CD4-positive, alpha-beta T cell treated with Interferon gamma for 1 hour (primary cell): ENCODE results near the gene ANXA8.
"Not testable (repeated sequence)": the region's sequence is repeated elsewhere in the genome, so short reads cannot be mapped to it uniquely, and the experiment has no call there.

ENCODE experiments used
- DNase-seq: peaks from one replicate; pipeline ENCODE4 v3.0.0-alpha.2; 2020

Gene ANXA8

GRCh38 chr10:47483923-47484322 lies at the start of gene ANXA8:
Gene ANXA8 (minus strand): TSS chr10:47484115. CDS start chr10:47483933, 182 bp downstream.
- not testable (repeated sequence) for DNase-seq

- not testable (repeated sequence) for DNase-seq
Observed at GRCh38 chr10:47523475-47523874, 39.6 kb upstream of the ANXA8 start, which contains the start of gene AGAP9. Gene AGAP9 (minus strand): TSS chr10:47523638. CDS start chr10:47523526, 112 bp downstream.

GRCh38 chr10:47502313-47502712 lies 18.4 kb upstream of the ANXA8 start:
- not testable (repeated sequence) for DNase-seq

GRCh38 chr10:47494226-47494625 lies 10.3 kb upstream of the ANXA8 start:
- DNase-seq = not testable (repeated sequence)

GRCh38 chr10:47491600-47491999 lies 7.7 kb upstream of the ANXA8 start, which contains the start of gene FAM25G:
Gene FAM25G (minus strand): TSS chr10:47491700. CDS start chr10:47491674, 26 bp downstream.
- DNase-seq = not testable (repeated sequence)

- DNase-seq = not testable (repeated sequence)
Observed at GRCh38 chr10:47489630-47490029, 5.7 kb upstream of the ANXA8 start.

- DNase-seq = not testable (repeated sequence)
Observed at GRCh38 chr10:47485943-47486342, 2.0 kb upstream of the ANXA8 start.

- DNase-seq = not testable (repeated sequence)
Observed at GRCh38 chr10:47484786-47485185, 871 bp upstream of the ANXA8 start.

- not testable (repeated sequence) for DNase-seq
Observed at GRCh38 chr10:47482367-47482766, 1.5 kb downstream of the ANXA8 start.

- not testable (repeated sequence) for DNase-seq
Observed at GRCh38 chr10:47481768-47482181, 2.1 kb downstream of the ANXA8 start.

- not testable (repeated sequence) for DNase-seq
Observed at GRCh38 chr10:47481182-47481766, 2.6 kb downstream of the ANXA8 start.

GRCh38 chr10:47480133-47480532 lies 3.8 kb downstream of the ANXA8 start:
- DNase-seq = not testable (repeated sequence)

GRCh38 chr10:47478114-47478513 lies 5.8 kb downstream of the ANXA8 start:
- not testable (repeated sequence) for DNase-seq

- not testable (repeated sequence) for DNase-seq
Observed at GRCh38 chr10:47477078-47477477, 6.8 kb downstream of the ANXA8 start.

- not testable (repeated sequence) for DNase-seq
Observed at GRCh38 chr10:47475101-47475500, 8.8 kb downstream of the ANXA8 start.

- not testable (repeated sequence) for DNase-seq
Observed at GRCh38 chr10:47473516-47473915, 10.4 kb downstream of the ANXA8 start.

GRCh38 chr10:47472647-47473046 lies 11.3 kb downstream of the ANXA8 start:
- DNase-seq = not testable (repeated sequence)

GRCh38 chr10:47472072-47472471 lies 11.8 kb downstream of the ANXA8 start:
- not testable (repeated sequence) for DNase-seq

GRCh38 chr10:47468731-47469528 lies 15.0 kb downstream of the ANXA8 start:
- not testable (repeated sequence) for DNase-seq

GRCh38 chr10:47467957-47468356 lies 16.0 kb downstream of the ANXA8 start:
- DNase-seq = not testable (repeated sequence)

GRCh38 chr10:47467458-47467857 lies 16.5 kb downstream of the ANXA8 start:
- DNase-seq = not testable (repeated sequence)

- not testable (repeated sequence) for DNase-seq
Observed at GRCh38 chr10:47465216-47465917, 18.5 kb downstream of the ANXA8 start.
